GM18951 (cell line): ENCODE measurements around the gene SLC52A3.

Experiments used
- POLR2A ChIP-seq: IDR thresholded peaks from 4 replicates; pipeline ENCODE4 v1.6.1; 2011; ENCODE audit warnings: mild to moderate bottlenecking; ENCODE audit not compliant: insufficient read length, insufficient read depth; ENCODE audit errors: extremely low read depth
- in situ Hi-C: fragments of 300-500 bp; cut with MboI; formaldehyde crosslinking; loops from one replicate; pipeline ENCODE4 v1.12.0; 2022; ENCODE audit warnings: low sequenced_read_pairs, mixed read lengths, inconsistent platforms; ENCODE audit not compliant: unreplicated experiment

The SLC52A3 gene

DNA sequence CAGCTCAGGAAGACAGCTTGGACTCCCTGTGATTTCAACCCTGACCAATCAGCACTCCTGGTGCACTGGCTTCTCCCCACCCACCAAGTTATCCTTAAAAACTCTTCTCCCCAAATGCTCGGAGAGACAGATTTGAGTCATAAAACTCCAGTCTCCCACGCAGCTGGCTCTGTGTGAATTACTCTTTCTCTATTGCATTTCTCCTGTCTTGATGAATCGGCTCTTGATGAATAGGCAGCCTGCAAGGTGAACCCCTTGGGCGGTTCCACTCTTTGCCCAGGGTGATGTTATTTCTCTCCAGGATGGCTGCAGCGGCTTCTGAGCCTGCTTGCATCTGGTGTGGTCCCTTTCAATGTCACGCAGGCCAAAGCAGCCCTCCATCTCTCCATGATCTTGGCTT, 12.4 kb downstream of the SLC52A3 start:
- in situ Hi-C loops, result no loop called here

DNA sequence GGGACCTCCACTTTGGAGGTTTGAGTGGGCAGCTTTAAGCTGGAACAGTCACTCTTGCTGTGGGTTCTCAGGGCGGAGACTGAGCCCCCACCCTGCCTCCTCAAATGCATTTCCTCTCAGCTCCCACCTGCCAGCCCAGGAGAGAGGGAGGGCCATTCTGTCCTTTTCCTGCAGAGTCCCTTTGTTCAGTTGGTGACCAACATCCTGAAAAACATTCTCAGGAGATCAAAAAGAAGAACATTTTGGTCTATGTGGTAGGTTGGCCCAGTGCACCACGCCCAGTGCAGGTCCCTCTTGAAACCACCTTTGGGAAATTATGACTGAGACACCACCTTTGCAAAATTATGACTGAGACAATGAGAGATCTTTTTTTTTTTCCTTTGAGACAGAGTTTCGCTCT, 13.4 kb downstream of the SLC52A3 start:
- in situ Hi-C loops, result no loop called here
- no peak for TF ChIP-seq POLR2A

More for the DNA sequence above, 12.4 kb downstream of the SLC52A3 start:
- no peak for TF ChIP-seq POLR2A

DNA sequence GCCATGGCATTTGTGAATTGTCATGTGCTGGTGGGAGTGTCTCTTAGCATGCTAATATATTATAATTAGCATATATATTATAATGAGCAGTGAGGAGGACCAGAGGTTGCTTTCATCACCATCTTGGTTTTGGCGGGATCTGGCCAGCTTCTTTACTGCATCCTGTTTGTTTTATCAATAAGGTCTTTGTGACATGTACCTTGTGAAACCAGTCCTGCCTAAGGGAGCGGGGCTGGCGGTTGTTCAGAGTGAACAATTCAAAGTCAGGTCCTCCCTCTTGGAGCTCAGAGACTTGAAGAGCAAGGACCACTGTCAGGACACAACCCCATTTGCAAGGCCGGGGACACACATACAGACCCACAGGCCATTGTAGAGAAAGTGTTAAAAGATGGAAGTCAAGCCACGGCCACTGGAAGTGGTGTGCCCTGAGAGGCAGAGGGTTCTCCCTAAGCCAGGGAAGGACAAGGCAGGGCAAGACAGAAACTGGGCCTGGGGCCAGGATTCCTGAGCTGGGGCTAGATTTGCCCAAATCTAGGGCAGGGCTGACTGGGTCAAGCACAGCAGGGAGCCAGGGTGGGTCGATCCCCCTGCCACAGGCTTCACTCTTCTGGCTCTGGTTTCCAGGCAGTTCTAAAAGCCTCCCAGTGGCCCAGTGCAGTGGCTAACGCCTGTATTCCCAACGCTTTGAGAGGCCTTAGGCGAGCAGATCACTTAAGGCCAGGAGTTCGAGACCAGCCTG, 14.2 kb downstream of the SLC52A3 start:
- in situ Hi-C loops, result no loop called here

DNA sequence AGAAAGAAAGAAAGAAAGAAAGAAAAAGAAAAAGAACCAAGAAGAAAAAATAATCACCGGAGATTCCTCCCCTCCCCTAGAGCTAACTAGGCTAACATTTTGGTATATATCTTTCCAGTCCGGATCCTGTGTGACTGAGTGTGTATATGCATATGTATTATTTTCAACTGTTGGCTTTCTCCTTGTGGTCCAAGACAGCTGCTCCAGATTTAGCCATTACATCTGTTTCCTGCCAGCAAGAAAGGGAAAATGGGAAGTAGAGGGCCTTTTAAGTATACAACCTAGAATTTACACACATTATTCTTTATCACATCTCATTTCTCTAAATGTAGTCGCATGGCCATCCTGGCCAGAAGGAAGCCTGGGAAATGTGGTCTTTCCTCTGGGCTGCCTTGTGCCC, 15.2 kb downstream of the SLC52A3 start:
- in situ Hi-C loops, result no loop called here
- TF ChIP-seq POLR2A, result no peak

More for the DNA sequence above, 14.2 kb downstream of the SLC52A3 start:
- TF ChIP-seq POLR2A, result no peak

DNA sequence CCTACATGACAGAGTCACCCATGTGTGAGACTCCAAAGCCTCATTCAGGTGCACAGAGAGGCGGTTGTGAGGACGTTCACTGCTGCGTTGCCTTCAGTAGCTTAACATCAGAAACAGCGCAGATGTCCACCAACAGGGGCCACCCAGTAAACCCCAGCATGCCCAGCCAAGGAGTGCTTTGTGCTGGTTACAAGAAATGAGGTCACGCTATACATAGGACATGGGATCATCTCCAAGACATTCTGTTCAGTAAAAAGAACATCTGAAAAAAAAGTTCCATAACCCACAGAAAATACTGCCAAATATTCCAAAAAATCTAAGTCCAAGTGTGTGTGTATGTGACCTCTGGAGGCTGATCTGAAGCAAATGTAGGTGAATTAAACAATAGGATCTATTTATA, 16.0 kb downstream of the SLC52A3 start:
- in situ Hi-C loops, result no loop called here
- no peak for TF ChIP-seq POLR2A

DNA sequence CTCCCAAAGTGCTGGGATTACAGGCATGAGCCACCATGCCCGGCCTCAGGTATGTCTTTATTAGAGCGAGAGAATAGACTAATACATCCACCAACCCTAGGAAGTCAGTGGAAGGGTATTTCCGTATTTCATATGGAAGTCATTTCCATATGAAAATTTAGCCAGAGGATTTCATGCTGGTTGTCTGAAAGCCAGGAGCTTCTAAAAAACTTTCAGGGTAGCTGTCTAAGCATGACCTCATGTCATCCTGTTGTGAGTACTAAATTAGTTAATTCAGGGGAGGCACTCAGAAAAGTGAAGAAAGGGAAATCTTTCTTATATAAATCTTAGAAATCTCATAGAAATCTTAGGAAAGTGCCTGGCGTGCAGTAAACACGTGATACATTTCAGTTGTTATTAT, 16.5 kb downstream of the SLC52A3 start:
- in situ Hi-C loops, result no loop called here
- TF ChIP-seq POLR2A, result no peak

DNA sequence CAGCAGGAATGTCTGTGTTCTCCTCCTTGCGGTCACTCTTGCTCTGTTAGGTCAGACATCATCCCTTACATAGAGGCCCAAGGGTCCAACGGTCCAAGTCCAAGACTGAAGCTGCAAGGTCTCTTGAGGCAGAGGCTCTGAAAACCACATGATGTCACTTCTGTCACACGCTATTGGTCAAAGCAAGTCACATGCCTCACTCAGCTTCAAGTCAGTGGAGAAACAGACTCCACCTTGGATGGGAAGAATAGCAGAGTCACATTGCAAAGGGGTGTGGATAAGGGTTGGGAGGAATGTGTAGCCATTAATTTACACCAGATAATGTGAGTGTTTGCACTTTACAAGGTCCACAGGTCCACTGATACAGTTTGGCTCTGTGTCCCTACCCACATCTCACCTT, 17.5 kb downstream of the SLC52A3 start:
- in situ Hi-C loops, result no loop called here
- TF ChIP-seq POLR2A, result no peak

DNA sequence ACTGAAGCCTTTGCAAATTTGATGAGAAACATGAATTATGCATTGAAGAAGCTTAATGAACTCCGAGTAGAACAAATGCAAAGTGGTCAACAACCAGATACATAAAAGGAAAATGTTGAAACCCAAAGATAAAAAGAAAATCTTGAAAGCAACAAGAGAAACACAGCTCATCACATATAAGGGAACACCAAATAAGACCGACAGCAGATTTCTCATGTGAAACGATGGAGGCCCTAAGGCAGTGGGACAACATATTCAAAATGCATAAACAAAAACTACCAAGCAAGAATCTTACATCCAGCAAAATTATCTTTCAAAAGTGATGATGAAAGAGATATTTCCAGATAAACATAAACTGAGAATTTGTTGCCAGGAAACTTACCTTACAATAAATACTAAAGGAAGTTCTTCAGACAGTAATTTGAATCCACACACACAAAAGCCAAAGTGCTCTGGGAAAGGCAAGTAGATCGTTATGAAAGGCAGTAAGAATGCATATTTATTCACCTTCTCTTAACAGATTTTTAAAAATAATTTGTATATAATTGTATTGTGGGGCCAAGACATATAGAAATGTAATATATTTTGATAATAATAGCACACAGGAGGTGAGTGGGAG, 22.5 kb downstream of the SLC52A3 start:
- in situ Hi-C loops, result no loop called here
- no peak for TF ChIP-seq POLR2A

DNA sequence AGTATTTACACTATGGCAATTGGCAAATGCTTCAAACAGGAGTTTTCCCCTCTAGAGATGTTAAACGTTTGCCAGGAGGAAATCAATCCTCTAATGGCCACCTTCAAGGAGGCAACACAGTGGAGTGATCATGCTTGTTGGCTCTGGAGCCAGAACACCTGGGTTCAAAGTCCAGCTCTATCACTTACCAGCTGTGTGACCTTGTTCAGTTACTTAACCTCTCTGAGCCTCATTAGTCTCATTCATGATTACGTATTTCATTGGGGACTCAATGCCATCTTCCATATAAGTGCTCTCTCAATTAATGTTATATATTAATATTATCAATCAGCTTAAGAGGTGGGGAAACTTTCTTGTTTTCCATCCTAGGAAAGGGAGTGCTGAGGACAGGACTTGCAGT, 26.1 kb downstream of the SLC52A3 start:
- in situ Hi-C loops, result no loop called here

DNA sequence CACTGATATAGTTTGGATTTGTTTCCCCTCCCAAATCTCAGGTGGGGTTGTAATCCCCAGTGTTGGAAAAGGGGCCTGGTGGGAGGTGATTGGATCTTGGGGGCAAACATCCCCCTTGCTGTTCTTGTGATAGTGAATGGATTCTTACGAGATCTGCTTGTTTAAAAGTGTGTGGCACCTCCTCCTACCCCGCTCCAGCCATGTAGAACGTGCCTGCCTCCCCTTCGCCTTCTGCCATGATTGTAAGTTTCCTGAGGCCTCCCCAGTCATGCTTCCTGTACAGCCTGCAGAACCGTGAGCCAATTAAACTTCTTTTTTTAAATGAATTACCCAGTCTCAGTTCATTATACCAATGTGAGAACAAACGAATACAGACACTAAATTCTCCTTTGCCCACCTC, 26.7 kb downstream of the SLC52A3 start:
- no peak for TF ChIP-seq POLR2A
- in situ Hi-C loops, result no loop called here

More for the DNA sequence above, 26.1 kb downstream of the SLC52A3 start:
- TF ChIP-seq POLR2A, result no peak

DNA sequence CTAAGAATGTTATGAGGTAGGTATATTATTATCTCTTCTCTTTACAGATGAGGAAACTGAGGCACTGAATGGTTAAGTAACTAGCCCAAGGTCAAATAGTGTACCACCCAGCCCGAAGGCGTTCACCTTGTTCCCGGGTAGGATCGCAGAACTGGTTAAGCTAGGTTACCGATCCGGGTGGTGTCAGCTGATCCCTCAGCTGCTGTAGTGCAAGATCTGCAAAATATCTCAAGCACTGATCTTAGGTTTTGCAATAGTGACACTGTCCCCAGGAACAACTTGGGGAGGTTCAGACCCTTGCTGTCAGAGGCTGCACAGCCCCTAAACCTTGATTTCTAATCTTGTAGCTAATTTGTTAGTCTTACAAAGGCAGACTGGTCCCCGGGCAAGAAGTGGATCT, 28.1 kb downstream of the SLC52A3 start:
- in situ Hi-C loops, result no loop called here
- TF ChIP-seq POLR2A, result no peak

DNA sequence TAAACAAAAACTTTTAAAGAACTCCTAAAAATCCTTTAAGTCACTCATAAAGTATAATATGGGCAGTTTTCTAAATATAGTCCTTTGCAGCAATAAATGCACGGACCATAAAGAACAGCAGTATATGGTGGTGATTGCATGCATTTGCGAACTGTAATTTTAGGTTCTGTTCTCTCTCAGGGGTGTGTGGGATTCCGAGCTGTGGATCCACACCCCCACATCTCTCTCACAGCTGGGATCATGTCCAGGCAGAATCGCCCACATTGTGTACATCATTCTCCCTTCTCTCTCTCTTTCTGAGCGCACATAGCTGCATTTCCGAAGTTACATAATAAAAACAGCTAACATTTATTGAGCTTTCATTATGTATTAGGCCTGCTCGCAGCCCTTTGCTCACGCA, 28.6 kb downstream of the SLC52A3 start:
- no peak for TF ChIP-seq POLR2A
- in situ Hi-C loops, result no loop called here

DNA sequence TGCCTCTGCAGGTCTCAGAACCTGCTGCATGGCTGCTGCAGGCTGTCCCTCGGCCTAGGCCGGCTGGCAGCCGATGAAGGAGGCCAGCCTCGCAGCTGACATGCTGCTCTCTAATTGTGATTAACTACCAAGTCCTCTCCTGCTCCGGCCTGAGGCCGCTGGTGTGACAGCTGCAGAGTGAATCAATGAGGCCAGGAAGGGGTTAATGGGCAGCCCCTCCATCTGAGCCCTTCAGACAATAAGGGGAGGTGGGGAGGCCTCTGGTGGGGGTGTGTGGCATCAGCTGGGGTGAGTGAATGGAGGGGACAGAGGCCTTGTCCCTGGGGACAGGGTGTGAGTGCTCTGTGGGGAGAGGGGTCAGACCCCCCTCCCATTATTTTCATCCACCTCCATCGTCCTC, 34.4 kb downstream of the SLC52A3 start:
- in situ Hi-C loops, result no loop called here
- no peak for TF ChIP-seq POLR2A

DNA sequence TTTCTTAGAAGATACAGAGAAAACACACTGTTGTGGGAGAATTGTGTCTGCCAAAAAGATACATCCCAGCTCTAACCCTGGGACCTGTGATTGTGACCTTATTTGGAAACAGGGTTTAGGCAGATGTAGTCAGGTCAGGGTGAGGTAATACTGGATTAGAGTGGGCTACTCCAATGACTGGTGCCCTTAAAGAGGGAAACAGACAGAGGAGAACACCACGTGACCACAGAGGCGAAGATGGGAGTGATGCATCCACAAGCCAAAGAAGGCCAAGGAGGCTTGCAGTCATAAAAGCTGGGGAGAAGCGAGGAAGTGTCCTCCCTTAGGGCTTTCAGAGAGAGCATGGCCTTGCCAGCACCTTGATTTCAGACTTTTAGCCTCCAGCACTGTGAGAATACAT, 35.6 kb downstream of the SLC52A3 start:
- in situ Hi-C loops, result no loop called here
- TF ChIP-seq POLR2A, result no peak

DNA sequence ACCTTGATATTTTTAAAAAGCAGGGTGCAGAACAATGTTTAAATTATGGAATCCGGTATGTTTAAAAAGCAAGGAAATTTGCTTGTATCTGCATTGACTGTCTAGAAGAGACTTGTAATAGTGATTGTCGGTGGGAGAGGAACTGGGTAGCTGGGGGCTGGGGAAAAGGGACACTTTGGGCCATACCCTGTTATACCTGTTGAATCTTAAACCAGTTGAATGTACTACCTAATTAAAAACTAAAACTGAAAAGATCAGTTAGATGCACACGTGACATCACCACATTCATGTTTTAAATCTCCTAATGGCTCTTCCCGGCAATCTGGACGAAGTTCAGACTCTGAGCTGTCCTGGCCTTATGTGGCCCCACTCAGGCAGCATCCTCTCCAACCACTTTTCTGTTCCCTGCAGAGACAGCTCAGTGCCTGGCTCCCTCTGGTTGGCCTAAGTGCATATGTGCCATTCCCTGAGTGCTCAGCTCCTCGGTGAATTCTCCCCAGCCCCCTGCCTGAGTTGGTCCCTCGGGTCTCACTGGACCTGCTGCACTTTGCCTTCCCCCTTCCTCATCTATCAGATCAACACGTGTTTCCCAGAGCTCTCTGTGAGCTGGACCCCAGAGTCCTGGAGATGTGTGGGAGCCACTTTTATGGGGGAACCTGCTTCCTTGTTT, 36.3 kb downstream of the SLC52A3 start:
- in situ Hi-C loops, result no loop called here
- no peak for TF ChIP-seq POLR2A
